GM12878 (cell line): Measurements from ENCODE around the gene PPP2R2D. TPM values are rescaled to one million over a fixed set of nuclear protein-coding genes. Genes with fewer than 3 reads are reported as not detected.

Source experiments
- EED ChIP-seq: sonication (generic); IDR thresholded peaks from 2 replicates; pipeline ENCODE4 v1.6.1; 2016; ENCODE audit warnings: antibody characterized with exemption, low read depth
- FOXM1 ChIP-seq: IDR thresholded peaks from 2 replicates; pipeline ENCODE4 v1.6.1; 2012; ENCODE audit warnings: low read depth, mild to moderate bottlenecking, inconsistent platforms, low read length, moderate library complexity
- MEF2A ChIP-seq: IDR thresholded peaks from 2 replicates; pipeline ENCODE4 v1.6.1; 2011; ENCODE audit warnings: low read depth, mild to moderate bottlenecking, low read length, moderate library complexity; ENCODE audit not compliant: insufficient read depth
- MLLT1 ChIP-seq: fragments of 450-650 bp; IDR thresholded peaks from 2 replicates; pipeline ENCODE4 v1.6.1; 2016; ENCODE audit warnings: mild to moderate bottlenecking
- NKRF ChIP-seq: fragments of 450-650 bp; conservative IDR thresholded peaks from 2 replicates; pipeline ENCODE4 v1.6.1; 2017; ENCODE audit warnings: mild to moderate bottlenecking, moderate library complexity
- NRF1 ChIP-seq: conservative IDR thresholded peaks from 2 replicates; pipeline ENCODE4 v1.6.1; 2011; ENCODE audit warnings: mild to moderate bottlenecking, low read depth, low read length, improper control_type of control experiment
- PAX8 ChIP-seq: fragments of 450-650 bp; IDR thresholded peaks from 2 replicates; pipeline ENCODE4 v1.6.1; 2017; ENCODE audit warnings: mild to moderate bottlenecking, moderate library complexity
- PML ChIP-seq: IDR thresholded peaks from 2 replicates; pipeline ENCODE4 v1.6.1; 2012; ENCODE audit warnings: low read length, inconsistent platforms
- PRDM15 ChIP-seq: fragments of 450-650 bp; formaldehyde crosslinking; IDR thresholded peaks from 2 replicates; pipeline ENCODE4 v1.4.0; 2020; ENCODE audit warnings: mild to moderate bottlenecking, moderate library complexity
- RFX5 ChIP-seq: IDR thresholded peaks from 2 replicates; pipeline ENCODE4 v1.6.1; 2011; ENCODE audit warnings: low read depth, low read length, improper control_type of control experiment
- SIX5 ChIP-seq: IDR thresholded peaks from 2 replicates; pipeline ENCODE4 v1.6.1; 2011; ENCODE audit warnings: mild to moderate bottlenecking, low read depth, low read length, moderate library complexity; ENCODE audit not compliant: severe bottlenecking
- SMC3 ChIP-seq: IDR thresholded peaks from 2 replicates; pipeline ENCODE4 v1.6.1; 2011; ENCODE audit warnings: low read length, improper control_type of control experiment, borderline replicate concordance
- SREBF1 ChIP-seq: IDR thresholded peaks from 2 replicates; pipeline ENCODE4 v1.6.1; 2012; ENCODE audit warnings: mild to moderate bottlenecking, low read length
- TBL1XR1 ChIP-seq: IDR thresholded peaks from 2 replicates; pipeline ENCODE4 v1.6.1; 2012; ENCODE audit warnings: low read depth, low read length, improper control_type of control experiment
- ZBTB33 ChIP-seq: fragments of 450-650 bp; IDR thresholded peaks from 2 replicates; pipeline ENCODE4 v1.6.1; 2017; ENCODE audit warnings: mild to moderate bottlenecking
- ZNF207 ChIP-seq: fragments of 450-650 bp; IDR thresholded peaks from 2 replicates; pipeline ENCODE4 v1.6.1; 2014; ENCODE audit warnings: antibody characterized with exemption, mild to moderate bottlenecking, borderline replicate concordance
- ZNF687 ChIP-seq: fragments of 450-650 bp; IDR thresholded peaks from 2 replicates; pipeline ENCODE4 v1.6.1; 2017; ENCODE audit warnings: mild to moderate bottlenecking, moderate library complexity
- ZZZ3 ChIP-seq: IDR thresholded peaks from 2 replicates; pipeline ENCODE4 v1.6.1; 2011; ENCODE audit warnings: low read depth; ENCODE audit not compliant: control insufficient read depth, insufficient read length
- polyA plus RNA-seq, 11 experiments: library from polyadenylated mRNA; depleted of rRNA in 4 of 11; unstranded in 6 of 11; stranded (reverse) in 5 of 11; fragments of >200 nt; fragmentation: Nextera tagmentation in 4 of 11; fragmentation: Illumina TruSeq in 1 of 11; extraction: Ambion mirVana in 4 of 11; extraction: Trizol in 1 of 11; gene quantifications; 1 replicate in 1 of 11; 2 replicates in 10 of 11; pipeline versions ENCODE4 v1.2.1 to v1.2.3, GENCODE V29; 2011 to 2016; ENCODE audit warnings: inconsistent platforms in 2 of 11, missing spikeins in 2 of 11, low read depth in 1 of 11
- total RNA-seq, 4 experiments: library from RNA; depleted of rRNA in 3 of 4; stranded (reverse); fragments of >200 nt in 3 of 4; fragmentation: Illumina TruSeq in 1 of 4; extraction: Trizol in 1 of 4; gene quantifications; 2 replicates each; pipeline versions ENCODE4 v1.2.1 to v1.2.3, GENCODE V29; 2013 to 2021

Gene PPP2R2D
- total and polyA plus RNA-seq, 10 of the 15 experiments (the other 5 are each of a cell fraction or from before 2014, with no cell fraction given) = 2.8 to 41.9 (median 21.8) TPM

- peak; percentile 67; the same call in 1 of the 2 replicates for TF ChIP-seq ZBTB33
- no peak for TF ChIP-seq ZNF207
- no peak for TF ChIP-seq ZNF687
- TF ChIP-seq NRF1 = no peak
- TF ChIP-seq SIX5 = no peak
- no peak for TF ChIP-seq NKRF
- TF ChIP-seq MEF2A = no peak
- no peak for TF ChIP-seq RFX5
- no peak for TF ChIP-seq PAX8
- TF ChIP-seq FOXM1 = peak; percentile 21; the same call in 1 of the 2 replicates
- TF ChIP-seq ZZZ3 = no peak
- TF ChIP-seq TBL1XR1 = no peak
- TF ChIP-seq EED = peak; percentile 33; the same call in 1 of the 2 replicates
- TF ChIP-seq SREBF1 = no peak
- TF ChIP-seq PML = no peak
- no peak for TF ChIP-seq PRDM15
- 0 out of 2 replicates have a peak, but pooled peaks have one; percentile 57 for TF ChIP-seq MLLT1
- TF ChIP-seq SMC3 = no peak
These were observed 20.4 kb downstream of the PPP2R2D start (continued) for GRCh38 chr10:131921184-131921583.
